Gastroesophageal sphincter (tissue), 4 donors: ENCODE results near the gene TMEM30B. TPM values are rescaled to one million over a fixed set of nuclear protein-coding genes. Genes with fewer than 3 reads are reported as not detected.
A peak's percentile ranks its signal among the peaks of the same experiment; 100 is the strongest.

Experiments
- ATAC-seq: fragments of 150-250 bp; one replicate; pipeline ENCODE4 v1.9.1; 2016; ENCODE audit warnings: mild to moderate bottlenecking, moderate library complexity
- H3K27ac ChIP-seq, 4 donors: fragments of 200-600 bp; sonication (generic) in 3 of 4; 1 replicate in 3 of 4; 2 replicates in 1 of 4; pipeline ENCODE4 v1.5.1; 2016 to 2019
- H3K27me3 ChIP-seq: fragments of 200-600 bp; sonication (generic); one replicate; pipeline ENCODE4 v1.5.1; 2019
- H3K36me3 ChIP-seq, 2 donors: fragments of 200-600 bp; sonication (generic); one replicate each; pipeline ENCODE4 v1.5.1; 2019; ENCODE audit warnings: control low read depth in 1 of 2
- H3K4me1 ChIP-seq, 3 donors: fragments of 200-600 bp; sonication (generic); 1 replicate in 2 of 3; 2 replicates in 1 of 3; pipeline ENCODE4 v1.5.1; 2016 to 2019; ENCODE audit warnings: control low read depth in 2 of 3
- H3K4me3 ChIP-seq, 2 donors: fragments of 200-600 bp; sonication (generic); one replicate each; pipeline ENCODE4 v1.5.1; 2019; ENCODE audit warnings: mild to moderate bottlenecking in 1 of 2, moderate library complexity in 1 of 2
- H3K9me3 ChIP-seq, 3 donors: fragments of 200-600 bp; sonication (generic); one replicate each; pipeline ENCODE4 v1.5.1; 2017 to 2019; ENCODE audit warnings: control low read depth in 2 of 3
- EP300 ChIP-seq: sonication (generic); formaldehyde crosslinking; IDR thresholded peaks from one replicate; pipeline ENCODE4 v1.6.1; 2017; ENCODE audit warnings: antibody characterized with exemption, mild to moderate bottlenecking
- POLR2A ChIP-seq, 2 donors: fragments of 450-650 bp; IDR thresholded peaks; one replicate each; pipeline ENCODE4 v1.6.1; 2017; ENCODE audit warnings: antibody characterized with exemption in 2 of 2, mild to moderate bottlenecking in 2 of 2, moderate library complexity in 1 of 2
- POLR2AphosphoS5 ChIP-seq: sonication (generic); formaldehyde crosslinking; IDR thresholded peaks from one replicate; pipeline ENCODE4 v1.6.1; 2017; ENCODE audit warnings: antibody characterized with exemption
- WGBS, 2 donors: methylation state at CpG; one replicate each; pipeline ENCODE4 v1.1.5; 2018; ENCODE audit warnings: low coverage in 1 of 2; 5-methylcytosine and 5-hydroxymethylcytosine counted together
- total RNA-seq, 4 donors: library from RNA; depleted of rRNA; stranded (reverse); fragments of >200 nt; gene quantifications; one replicate each; pipeline ENCODE4 v1.1.0, GENCODE V29; 2016
- TF ChIP-seq, protein P1 (sequence below), 4 experiments: fragments of 200-600 bp in 2 of 4; fragments of 450-650 bp in 2 of 4; sonication (generic) in 1 of 4; IDR thresholded peaks; one replicate each; pipeline ENCODE4 v1.5.1; 2017 to 2019; ENCODE audit warnings: antibody characterized with exemption in 4 of 4, mild to moderate bottlenecking in 2 of 4, moderate library complexity in 2 of 4

TMEM30B gene
- total RNA-seq, 4 donors from 2014 or later, result 1.6 to 4.8 (median 2.6) TPM

DNA sequence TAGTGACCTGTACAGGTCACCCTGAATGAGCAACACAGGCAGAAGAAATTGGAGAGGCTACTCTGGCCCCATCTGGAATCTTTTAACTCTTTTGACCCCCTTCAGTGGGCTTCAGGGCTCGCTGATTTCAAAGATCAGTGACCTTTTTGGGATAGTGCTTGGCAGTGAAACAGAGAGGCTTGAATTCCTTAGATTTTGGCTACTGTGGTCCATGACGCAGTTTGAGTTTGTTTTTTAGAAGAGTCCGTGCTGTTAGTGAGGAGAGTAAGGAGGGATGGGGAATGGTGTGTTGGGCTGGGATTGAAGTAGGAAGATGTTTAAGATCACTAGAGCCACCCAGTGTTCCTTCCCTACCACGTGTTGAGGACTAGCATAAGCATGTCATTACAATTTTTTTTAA is 16.5 kb downstream of the TMEM30B start:
- no peaks in the 10 kb centered on the region for H3K9me3 ChIP-seq
- no peak overlapping the region for H3K4me3 ChIP-seq
- peak; percentile 37 for ATAC-seq
- no peaks in the 10 kb centered on the region for H3K36me3 ChIP-seq
- H3K27me3 ChIP-seq, result peaks cover 40% of the 10 kb centered on the region
- no peak overlapping the region for H3K27ac ChIP-seq
- peaks cover 0 to 1% (median 0%) of the 10 kb centered on the region in 3 donors for H3K4me1 ChIP-seq
- TF ChIP-seq, protein P1, sequence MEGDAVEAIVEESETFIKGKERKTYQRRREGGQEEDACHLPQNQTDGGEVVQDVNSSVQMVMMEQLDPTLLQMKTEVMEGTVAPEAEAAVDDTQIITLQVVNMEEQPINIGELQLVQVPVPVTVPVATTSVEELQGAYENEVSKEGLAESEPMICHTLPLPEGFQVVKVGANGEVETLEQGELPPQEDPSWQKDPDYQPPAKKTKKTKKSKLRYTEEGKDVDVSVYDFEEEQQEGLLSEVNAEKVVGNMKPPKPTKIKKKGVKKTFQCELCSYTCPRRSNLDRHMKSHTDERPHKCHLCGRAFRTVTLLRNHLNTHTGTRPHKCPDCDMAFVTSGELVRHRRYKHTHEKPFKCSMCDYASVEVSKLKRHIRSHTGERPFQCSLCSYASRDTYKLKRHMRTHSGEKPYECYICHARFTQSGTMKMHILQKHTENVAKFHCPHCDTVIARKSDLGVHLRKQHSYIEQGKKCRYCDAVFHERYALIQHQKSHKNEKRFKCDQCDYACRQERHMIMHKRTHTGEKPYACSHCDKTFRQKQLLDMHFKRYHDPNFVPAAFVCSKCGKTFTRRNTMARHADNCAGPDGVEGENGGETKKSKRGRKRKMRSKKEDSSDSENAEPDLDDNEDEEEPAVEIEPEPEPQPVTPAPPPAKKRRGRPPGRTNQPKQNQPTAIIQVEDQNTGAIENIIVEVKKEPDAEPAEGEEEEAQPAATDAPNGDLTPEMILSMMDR (IDR thresholded peaks at IDR 0.05), result no peak
- no peak for TF ChIP-seq POLR2AphosphoS5
- no peak for TF ChIP-seq EP300
- TF ChIP-seq POLR2A (IDR thresholded peaks at IDR 0.05), result no peak
- 46 to 55% methylated on average over 2 to 4 of the region's 4 CpGs for WGBS, 2 donors

DNA sequence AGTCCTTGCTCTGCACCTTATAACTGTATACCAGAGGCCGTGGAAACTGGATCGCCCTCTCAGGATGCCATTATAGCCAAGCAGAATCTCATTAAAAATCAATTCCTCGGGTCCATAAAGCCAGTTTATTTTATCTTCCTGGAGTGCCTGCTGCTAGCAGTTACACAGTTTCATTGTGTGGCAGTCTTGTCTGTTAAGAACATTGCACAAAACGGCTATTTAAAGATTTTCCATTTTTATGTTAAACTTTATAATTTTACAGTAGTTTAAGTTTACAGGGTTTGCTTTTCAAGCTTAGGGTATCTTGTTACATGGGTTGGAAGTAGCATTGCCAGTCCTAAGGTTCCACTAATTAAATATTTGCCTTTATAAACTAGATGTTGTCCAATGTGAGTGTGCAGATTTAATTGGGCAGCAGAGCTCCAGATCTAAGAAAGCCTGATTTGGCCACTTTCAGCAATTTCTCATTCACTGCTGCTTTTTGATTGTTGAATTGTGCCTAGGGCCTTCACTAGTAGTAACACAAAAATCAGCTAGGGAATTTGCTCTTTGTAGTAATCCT is 17.0 kb downstream of the TMEM30B start:
- Histone ChIP-seq H3K4me1 (no peaks in the 10 kb centered on the region), H3K9me3 (no peaks in the 10 kb centered on the region), H3K27me3 (peaks cover 36% of the 10 kb centered on the region), H3K36me3 (no peaks in the 10 kb centered on the region), H3K27ac (no peak overlapping the region), H3K4me3 (no peak overlapping the region)
- 59 to 62% methylated on average over 3 to 4 of the region's 4 CpGs for WGBS, 2 donors
- no peak for ATAC-seq
- TF ChIP-seq POLR2A (IDR thresholded peaks at IDR 0.05) (no peak), EP300 (no peak), POLR2AphosphoS5 (no peak)
- TF ChIP-seq, protein P1 (IDR thresholded peaks at IDR 0.05), result no peak

DNA sequence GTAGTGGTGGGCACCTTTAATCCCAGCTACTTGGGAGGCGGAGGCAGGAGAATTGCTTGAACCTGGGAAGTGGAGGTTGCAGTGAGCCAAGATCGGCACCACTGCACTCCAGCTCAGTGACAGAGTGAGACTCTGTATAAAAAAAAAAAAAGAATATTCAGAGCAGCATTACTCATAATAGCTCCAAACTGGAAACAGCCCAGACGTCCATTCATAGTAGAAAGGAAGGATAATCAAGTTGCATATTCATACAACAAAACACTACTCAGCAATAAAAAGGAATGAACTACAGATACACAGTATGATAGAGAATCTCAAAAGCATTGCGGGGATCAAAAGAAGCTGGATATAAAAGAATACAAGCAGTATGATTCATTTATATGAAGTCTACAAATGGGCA is 19.1 kb downstream of the TMEM30B start:
- Histone ChIP-seq H3K4me3 (no peak overlapping the region), H3K27me3 (peaks cover 20% of the 10 kb centered on the region), H3K27ac (no peak overlapping the region), H3K9me3 (no peaks in the 10 kb centered on the region), H3K36me3 (no peaks in the 10 kb centered on the region), H3K4me1 (no peaks in the 10 kb centered on the region)
- no peak for ATAC-seq
- WGBS, 2 donors, result 52 to 75% methylated on average over 2 to 4 of the region's 4 CpGs
- TF ChIP-seq POLR2AphosphoS5, result no peak
- TF ChIP-seq EP300, result no peak
- TF ChIP-seq, protein P1 (IDR thresholded peaks at IDR 0.05), result no peak
- TF ChIP-seq POLR2A (IDR thresholded peaks at IDR 0.05), result no peak

DNA sequence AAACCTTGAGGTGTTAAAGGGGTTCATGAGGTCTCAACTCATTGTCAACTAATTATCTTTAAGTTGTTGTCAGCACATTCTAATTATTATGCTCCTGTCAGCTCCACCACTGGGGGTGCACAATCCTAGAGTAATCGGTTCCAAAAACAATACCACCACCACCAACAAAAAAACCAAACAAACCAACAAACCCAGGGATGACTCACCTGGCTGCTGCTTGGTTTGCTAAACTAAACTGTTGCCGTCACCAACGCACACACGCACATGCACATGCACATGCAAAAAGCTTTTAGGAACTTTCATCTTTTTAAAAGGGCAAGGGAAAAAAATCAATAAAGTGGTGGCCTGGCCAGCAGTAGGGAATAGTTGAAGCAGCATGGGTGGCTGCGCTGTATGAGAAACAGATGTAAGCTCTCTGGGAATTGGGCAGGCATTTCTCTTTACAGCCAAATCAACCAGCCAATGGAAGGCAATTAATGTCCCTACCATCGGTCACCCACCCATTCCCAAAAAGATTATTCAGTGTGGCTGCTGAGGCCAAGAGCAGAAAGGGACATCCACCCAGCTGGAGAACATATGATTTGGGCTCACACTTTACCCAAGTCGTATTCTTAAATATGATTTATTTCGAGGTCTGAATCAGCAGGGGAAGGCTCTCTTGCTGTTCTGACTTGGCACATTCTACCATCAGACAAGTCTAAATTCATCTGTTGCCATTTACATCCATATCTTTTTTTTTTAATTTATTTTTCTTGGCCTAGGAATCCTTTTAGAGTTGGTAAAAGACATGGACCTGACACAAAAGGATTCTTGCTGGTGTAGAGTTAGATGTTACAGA is 20.0 kb downstream of the TMEM30B start:
- H3K27me3 ChIP-seq, result peaks cover 12% of the 10 kb centered on the region
- WGBS, 2 donors, result 69 to 75% methylated on average over 7 to 8 of the region's 8 CpGs
- no peaks in the 10 kb centered on the region for H3K4me1 ChIP-seq
- H3K36me3 ChIP-seq, result no peaks in the 10 kb centered on the region
- TF ChIP-seq, protein P1 (IDR thresholded peaks at IDR 0.05), result no peak
- TF ChIP-seq EP300 (no peak), POLR2AphosphoS5 (no peak), POLR2A (IDR thresholded peaks at IDR 0.05) (no peak)
- H3K9me3 ChIP-seq, result no peaks in the 10 kb centered on the region
- no peak overlapping the region for H3K4me3 ChIP-seq
- H3K27ac ChIP-seq, result no peak overlapping the region
- no peak for ATAC-seq

DNA sequence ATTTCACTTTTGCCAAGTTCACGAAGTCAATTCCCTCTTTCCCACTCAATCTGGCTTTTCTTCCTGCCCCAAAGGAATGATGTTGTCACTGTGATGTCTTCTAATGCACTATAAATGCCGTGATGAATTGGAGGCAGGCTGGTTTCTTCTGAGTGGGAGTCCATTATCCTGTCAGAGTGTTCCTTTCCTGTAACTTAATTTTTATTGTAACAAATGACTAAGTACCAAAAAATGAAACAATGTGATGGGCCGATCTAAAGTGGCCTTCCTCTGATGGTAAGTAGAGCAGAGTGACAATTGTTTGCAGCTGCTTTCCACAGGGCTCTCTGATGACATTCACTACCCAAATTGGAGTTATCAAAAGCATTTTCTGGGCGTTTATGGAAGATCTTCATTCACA is 22.2 kb downstream of the TMEM30B start:
- TF ChIP-seq, protein P1 (IDR thresholded peaks at IDR 0.05), result no peak
- no peak for TF ChIP-seq POLR2A (IDR thresholded peaks at IDR 0.05)
- TF ChIP-seq POLR2AphosphoS5, result no peak
- TF ChIP-seq EP300, result no peak
- no peak overlapping the region for H3K4me3 ChIP-seq
- no peaks in the 10 kb centered on the region for H3K4me1 ChIP-seq
- H3K9me3 ChIP-seq, result no peaks in the 10 kb centered on the region
- WGBS, 2 donors, result 14 to 31% methylated on average over 2 to 4 of the region's 4 CpGs
- H3K27me3 ChIP-seq, result peaks cover 7% of the 10 kb centered on the region
- no peaks in the 10 kb centered on the region for H3K36me3 ChIP-seq
- no peak overlapping the region for H3K27ac ChIP-seq
- no peak for ATAC-seq
